OCI-LY3 (cell line): ENCODE data around the gene MACROD2.

Experiments used
- EZH2phosphoT487 ChIP-seq: fragments of 200-600 bp; shearing (Covaris generic); IDR thresholded peaks from 2 replicates; pipeline ENCODE4 v1.6.1; 2018; ENCODE audit warnings: antibody characterized with exemption, mixed run types, low read depth
- TF ChIP-seq, protein P1 (sequence below): fragments of 200-600, 300-600 bp; sonication (generic); IDR thresholded peaks from 2 replicates; pipeline ENCODE4 v1.5.1; 2014; ENCODE audit warnings: antibody characterized with exemption, low read length, low read depth

DNA sequence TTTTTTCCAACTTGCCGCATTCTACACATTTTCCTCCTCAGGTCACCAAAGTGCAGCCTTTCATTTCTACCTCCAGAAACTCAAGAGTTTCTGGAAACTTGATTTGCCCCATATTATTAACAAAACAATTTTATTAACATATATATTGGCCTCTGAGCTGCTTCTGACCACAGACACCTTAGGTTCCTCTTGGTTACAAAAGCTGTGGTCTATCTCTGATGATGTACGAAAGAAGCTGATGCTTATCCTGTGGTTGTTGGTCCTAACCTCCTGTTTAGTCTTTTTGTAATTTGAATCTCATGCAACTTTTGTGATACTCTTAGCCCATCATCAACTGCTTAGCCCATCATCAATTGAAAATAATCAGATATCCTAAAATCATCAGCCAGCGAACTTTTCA is 1842.2 kb downstream of the MACROD2 start:
- TF ChIP-seq, protein P1, sequence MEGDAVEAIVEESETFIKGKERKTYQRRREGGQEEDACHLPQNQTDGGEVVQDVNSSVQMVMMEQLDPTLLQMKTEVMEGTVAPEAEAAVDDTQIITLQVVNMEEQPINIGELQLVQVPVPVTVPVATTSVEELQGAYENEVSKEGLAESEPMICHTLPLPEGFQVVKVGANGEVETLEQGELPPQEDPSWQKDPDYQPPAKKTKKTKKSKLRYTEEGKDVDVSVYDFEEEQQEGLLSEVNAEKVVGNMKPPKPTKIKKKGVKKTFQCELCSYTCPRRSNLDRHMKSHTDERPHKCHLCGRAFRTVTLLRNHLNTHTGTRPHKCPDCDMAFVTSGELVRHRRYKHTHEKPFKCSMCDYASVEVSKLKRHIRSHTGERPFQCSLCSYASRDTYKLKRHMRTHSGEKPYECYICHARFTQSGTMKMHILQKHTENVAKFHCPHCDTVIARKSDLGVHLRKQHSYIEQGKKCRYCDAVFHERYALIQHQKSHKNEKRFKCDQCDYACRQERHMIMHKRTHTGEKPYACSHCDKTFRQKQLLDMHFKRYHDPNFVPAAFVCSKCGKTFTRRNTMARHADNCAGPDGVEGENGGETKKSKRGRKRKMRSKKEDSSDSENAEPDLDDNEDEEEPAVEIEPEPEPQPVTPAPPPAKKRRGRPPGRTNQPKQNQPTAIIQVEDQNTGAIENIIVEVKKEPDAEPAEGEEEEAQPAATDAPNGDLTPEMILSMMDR = no peak
- TF ChIP-seq EZH2phosphoT487 = no peak
